ENCODE results near the gene KRTAP12-3.
"Not testable (repeated sequence)": the region's sequence is repeated elsewhere in the genome, so short reads cannot be mapped to it uniquely, and the experiment has no call there.

KRTAP12-3 gene, protein sequence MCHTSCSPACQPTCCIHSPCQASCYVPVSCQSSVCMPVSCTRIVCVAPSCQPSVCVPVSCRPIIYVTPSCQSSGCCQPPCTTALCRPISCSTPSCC

DNA sequence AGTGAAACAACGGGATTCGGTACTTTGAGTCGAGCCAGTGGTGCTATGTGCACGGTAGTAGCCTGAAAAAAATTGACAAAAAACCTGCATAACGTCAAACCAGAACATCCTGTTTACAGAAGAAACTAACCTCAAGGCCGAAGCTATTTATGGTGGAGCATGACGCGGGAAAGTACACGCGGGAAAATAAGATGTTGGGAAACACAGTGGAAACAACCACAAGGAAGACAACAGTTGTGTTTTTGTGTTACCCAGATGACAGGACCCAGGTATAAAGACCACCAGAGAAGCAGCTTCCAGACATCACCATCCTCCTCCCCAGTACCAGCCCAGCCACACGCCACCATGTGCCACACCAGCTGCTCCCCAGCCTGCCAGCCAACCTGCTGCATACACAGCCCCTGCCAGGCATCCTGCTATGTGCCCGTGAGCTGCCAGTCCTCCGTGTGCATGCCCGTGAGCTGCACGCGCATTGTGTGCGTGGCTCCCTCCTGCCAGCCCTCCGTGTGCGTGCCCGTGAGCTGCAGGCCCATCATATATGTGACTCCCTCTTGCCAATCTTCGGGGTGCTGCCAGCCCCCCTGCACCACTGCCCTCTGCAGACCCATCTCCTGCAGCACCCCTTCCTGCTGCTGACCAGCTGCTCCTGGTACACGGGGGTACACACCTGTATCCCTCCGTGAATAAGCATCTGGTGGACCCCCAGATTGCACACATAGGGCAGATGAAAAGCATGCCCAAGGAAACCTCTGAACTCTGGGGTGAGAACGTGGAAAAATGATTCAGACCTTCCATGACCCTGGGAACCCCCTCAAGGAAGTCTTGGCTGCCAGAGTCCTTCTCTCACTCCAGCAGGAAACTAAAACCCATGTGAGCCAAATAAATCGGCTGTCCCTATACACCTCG, at the start of gene KRTAP12-3:
TSS of gene KRTAP12-3 (plus strand) at position 298 of the 906 bp plus-strand sequence. CDS start at position 346, 48 bp downstream.
- no peak for DNase-seq (ENCODE audit: low read depth in 2 of 2, low spot score in 1 of 2)

DNA sequence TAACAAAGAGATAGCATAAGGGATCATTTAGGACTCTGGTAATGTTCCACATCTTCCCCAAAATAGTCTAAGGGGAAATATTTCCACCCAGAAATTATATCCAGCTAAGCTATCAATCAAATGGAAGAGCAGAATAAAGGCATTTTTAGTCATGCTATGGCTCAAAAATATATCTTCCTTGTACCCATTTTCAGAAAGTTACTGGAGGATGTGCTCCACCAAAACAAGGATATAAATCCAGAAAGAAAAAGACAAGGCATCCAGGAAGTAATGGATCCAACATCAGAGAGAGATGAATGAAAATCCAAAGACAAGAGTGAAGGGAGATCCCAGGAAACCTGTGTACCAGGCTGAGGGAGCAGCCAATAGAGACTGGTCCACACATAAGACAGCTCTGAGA, 48.5 kb upstream of the KRTAP12-3 start:
- DNase-seq (ENCODE audit: low read depth in 2 of 2, low spot score in 1 of 2) = no peak

DNA sequence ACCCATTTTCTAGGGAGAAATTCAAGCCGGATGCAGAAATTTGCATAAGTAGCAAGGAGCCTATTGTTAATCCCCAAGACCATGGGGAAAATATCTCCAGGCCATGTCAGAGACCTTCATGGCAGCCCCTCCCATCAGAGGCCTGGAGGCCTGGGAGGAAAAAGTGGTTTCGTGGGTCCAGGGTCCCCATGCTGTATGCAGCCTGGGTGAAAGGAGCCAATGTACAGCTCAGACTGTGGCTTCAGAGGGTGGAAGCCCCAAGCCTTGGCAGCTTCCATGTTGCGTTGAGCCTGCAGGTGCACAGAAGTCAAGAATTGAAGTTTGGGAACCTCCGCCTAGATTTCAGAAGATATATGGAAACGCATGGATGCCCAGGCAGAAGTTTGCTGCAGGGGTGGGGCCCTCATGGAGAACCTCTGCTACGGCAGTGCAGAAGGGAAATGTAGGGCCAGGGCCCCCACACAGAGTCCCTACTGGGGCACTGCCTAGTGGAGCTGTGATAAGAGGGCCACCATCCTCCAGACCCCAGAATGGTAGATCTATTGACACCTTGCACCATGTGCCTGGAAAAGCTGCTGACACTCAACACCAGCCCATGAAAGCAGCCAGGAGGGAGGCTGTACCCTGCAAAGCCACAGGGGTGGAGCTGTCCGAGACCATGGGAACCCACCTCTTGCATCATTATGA, 47.4 kb upstream of the KRTAP12-3 start:
- not testable (repeated sequence) for DNase-seq (ENCODE audit: low read depth in 2 of 2, low spot score in 1 of 2)

DNA sequence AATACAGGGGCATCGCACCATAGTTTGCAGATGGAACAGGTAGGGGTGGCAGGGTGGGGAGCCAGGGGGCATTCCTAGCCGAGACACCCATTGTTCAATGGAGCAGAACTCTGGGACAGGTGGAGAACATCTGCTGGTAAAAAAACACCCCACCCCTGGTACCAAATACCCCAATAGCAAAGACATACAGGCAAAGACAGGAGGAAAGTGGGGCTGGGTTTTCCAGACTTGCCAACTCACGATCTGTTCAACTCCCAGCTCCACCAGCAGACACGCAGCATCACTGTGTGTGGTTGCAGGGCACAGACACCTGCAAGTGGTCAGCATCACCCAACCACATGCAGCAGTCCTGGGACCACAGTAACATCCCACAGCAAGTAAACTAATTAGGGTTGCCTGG, 46.2 kb upstream of the KRTAP12-3 start:
- DNase-seq (ENCODE audit: low read depth in 2 of 2, low spot score in 1 of 2) = no peak

DNA sequence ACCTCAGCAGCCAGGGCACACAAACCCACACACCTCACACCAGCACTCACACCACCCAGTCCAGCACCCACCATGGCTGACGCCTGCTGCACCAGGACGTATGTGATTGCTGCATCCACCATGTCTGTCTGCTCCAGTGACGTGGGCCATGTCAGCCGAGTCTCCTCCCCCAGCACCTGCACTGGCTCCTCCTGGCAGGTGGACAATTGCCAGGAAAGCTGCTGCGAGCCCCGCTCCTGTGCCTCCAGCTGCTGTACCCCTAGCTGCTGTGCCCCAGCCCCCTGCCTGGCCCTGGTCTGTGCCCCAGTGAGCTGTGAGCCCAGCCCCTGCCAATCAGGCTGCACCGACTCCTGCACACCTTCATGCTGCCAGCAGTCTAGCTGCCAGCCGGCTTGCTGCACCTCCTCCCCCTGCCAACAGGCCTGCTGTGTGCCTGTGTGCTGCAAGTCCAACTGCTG, 45.7 kb upstream of the KRTAP12-3 start, which contains the start of gene KRTAP10-8:
TSS of gene KRTAP10-8 (plus strand) at position 51 of the 458 bp plus-strand sequence. CDS start at position 73, 22 bp downstream.
- no peak for DNase-seq (ENCODE audit: low read depth in 2 of 2, low spot score in 1 of 2)

DNA sequence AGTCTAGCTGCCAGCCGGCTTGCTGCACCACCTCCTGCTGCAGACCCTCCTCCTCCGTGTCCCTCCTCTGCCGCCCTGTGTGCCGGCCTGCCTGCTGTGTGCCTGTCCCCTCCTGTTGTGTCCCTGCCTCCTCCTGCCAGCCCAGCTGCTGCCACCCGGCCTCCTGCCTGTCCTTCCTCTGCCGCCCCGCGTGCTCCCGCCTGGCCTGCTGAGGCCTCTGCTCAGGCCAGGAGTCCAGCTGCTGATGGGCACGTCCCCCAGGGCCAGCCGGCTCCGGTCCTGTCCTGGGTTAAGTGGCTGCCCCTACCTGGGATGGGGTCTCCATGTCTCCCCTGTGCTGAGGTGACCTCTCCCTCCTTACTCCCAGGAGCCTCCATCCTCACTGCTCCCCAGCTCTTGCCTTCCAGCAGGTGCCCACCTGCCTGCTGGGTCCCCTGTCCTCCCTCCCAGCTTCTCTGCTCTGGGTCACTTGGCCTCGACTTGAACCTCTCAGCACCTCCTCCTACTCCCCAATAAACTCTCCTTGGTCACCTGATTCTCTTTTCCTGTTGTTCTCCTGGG, 45.0 kb upstream of the KRTAP12-3 start:
- DNase-seq (ENCODE audit: low read depth in 2 of 2, low spot score in 1 of 2) = no peak

DNA sequence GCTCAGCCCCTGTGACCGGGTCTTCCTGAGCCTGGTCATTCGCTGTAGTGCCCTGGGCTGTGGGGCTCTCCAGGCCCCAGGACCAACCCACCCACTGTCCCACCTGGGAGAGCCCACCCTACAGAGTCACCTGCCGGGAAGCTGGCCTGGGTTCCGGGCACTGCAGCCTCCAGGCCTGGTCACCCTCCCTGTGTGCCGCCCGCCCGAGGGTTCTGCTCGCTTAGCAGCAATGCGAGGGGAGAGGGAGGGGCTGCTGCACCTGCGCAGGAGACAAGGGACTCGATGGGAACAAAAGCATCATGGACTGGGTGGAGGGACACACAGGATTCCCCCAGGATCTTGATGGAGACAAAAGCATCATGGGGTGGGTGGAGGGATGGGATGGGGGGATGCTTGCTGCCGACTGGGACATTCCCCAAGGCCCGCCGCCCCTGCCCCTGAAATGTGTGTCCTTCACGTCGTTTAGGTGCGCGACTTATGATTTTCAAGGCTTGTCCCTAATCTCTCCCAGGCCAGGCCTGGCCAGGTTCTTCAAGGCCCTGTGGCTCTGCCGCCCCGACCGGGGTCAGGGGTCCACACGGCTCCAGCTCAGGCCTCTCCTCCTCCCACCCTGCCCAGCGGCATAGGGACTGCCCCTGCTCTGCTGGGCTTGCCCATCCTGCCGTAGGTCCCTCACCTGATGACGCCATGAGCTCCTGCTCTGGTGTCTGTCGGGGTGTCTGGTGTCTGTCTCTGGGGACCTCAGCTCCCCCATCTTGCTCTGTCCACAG, 44.2 kb upstream of the KRTAP12-3 start:
- no peak for DNase-seq (ENCODE audit: low read depth in 2 of 2, low spot score in 1 of 2)

DNA sequence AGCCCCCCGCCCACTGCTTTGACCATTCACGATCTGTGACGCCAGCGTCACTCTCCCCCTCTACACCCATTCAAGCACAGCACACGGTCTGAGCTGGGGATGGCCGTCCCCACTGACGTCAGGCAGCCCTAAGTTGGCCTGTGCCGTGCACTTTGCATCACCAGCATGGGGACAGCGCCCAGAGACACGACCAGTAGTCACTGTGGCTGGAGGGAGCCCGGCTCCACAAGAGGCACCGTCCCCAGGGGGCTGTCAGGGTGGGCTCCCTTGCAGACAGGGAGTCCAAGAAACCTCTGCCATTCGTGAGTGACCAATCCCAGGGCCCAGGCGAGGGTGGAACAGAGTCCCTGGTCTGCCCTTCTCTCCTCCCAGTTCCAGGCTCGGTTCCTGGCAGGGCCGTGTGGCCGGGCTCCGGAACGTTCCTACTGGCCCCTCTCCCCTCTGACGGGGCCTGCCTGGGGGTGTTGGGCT, 43.5 kb upstream of the KRTAP12-3 start:
- DNase-seq (ENCODE audit: low read depth in 2 of 2, low spot score in 1 of 2) = no peak

DNA sequence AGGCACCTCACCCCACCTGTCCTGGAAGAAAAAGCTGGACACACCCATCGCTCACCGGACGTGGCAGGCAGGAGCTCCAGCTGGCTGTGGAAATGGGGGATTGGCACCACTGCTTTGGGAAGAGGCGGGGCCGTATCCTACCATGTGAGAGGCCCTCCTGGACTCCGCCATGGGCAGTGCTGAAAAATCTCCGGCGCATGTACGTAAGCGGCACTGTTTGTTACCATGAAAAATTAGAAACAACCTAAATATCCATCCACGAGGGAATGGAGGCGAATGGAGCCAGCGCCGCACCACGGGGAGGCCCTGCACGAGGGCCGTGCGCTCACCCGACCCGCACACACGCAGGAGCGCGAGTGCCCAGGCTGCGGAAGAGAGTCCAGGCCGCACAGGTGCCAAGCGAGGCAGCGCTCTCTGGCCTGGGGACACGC, 42.8 kb upstream of the KRTAP12-3 start:
- DNase-seq (ENCODE audit: low read depth in 2 of 2, low spot score in 1 of 2) = no peak

DNA sequence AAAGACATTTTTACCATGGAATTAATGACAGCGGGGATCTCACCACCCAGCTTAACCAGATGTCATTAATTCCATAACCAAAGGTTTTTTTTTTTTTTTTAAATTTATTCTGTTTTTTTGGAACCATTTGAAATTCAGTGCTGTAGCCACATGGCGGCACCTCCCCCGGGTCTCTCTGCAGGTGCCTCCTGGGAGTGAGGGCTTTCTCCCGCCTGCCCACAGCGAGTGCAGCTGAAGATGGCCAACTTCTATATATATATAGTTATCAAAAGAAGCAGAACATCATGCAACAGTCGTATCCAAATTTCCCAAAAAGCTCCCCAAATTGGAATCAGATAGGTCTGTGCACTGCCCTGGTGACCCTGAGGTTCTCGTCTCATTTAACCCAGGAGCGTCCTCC, 42.3 kb upstream of the KRTAP12-3 start:
- DNase-seq (ENCODE audit: low read depth in 2 of 2, low spot score in 1 of 2) = no peak

DNA sequence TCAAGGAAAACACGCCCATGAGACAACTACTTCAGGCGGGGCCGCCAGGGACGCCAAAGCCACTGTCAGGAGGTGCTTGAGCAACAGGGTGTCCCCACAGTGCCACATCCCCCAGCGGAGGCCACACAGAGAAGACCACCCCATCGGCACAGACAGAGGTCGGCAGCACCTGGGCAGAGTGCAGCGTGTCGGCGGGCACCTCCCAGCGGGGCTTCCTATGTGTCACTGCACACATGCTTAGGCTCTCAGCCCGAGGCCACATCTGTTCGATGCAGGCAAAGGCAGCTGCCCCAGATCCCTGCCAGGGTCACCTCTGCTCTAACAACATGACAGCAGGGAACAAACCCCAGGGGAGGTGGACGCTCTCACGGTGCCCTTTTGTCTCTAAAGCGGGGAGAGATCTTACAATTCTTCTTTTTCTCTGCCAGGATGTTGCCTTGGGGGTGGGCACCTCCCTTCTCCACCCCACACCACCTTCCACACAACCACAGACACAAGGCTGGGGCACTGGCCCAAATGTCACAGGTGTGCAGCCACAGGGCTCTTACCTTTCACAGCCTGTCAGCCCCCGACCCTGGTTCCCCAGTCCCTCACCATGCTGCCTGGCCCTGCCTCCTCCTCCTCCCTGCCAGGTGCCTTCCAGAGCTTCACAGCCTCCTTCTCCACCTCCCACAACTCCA, 41.7 kb upstream of the KRTAP12-3 start:
- no peak for DNase-seq (ENCODE audit: low read depth in 2 of 2, low spot score in 1 of 2)

DNA sequence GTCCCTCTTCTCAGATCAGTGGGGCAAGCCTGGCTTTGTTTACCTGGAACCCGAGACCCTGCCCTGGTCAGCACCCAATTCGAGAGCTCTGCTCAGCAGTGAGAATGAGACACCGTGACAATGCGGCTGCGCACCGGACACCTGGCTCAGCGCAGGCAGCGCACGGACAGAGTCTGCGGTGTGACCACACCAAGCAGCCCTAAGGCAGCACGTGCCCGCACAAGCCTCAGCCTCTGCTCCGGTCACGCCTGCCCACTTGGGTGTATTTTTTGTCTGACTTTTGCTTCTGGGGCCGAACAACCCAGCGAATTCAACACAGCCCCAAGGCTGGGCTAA, 41.2 kb upstream of the KRTAP12-3 start:
- DNase-seq (ENCODE audit: low read depth in 2 of 2, low spot score in 1 of 2) = no peak

DNA sequence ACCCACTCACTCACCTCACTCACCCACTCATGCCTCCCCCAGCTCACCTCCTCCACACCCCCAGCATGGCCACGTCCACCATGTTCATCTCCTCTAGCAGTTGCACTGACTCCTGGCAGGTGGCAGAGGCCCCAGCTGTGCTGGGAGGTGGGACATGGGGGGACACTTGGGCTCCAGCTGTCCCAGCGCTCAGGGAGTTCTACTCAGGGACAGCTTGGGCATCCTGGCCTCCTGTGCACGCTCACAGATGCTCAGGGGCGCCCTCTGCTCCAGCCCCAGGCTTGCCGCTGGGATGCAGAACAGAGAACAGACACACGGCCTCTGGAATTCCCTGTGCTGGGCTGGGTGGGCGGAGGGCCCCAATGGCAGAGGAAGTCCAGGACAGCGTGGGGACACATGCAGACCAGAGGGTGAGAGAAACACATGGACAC, 40.6 kb upstream of the KRTAP12-3 start:
- no peak for DNase-seq (ENCODE audit: low read depth in 2 of 2, low spot score in 1 of 2)

DNA sequence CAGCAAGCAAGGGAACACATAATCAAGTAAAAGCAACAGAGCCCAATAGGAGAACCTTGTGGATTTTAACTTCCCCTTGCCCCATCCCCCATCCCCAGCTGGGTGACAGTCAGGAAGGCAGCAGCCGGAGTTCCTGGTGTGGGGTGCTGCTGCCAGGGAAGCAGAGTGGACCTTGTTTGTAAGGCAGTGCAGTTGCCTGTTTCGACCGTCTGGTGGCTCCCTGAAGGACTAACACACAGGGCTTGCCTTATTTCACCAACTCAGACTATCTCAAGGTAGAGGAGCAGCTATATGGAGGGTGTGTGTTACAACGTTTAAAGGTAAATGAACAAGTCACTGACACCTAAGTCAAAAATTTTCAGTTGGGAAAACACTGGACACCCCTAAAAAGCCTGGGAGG, 39.2 kb upstream of the KRTAP12-3 start:
- DNase-seq (ENCODE audit: low read depth in 2 of 2, low spot score in 1 of 2) = no peak

DNA sequence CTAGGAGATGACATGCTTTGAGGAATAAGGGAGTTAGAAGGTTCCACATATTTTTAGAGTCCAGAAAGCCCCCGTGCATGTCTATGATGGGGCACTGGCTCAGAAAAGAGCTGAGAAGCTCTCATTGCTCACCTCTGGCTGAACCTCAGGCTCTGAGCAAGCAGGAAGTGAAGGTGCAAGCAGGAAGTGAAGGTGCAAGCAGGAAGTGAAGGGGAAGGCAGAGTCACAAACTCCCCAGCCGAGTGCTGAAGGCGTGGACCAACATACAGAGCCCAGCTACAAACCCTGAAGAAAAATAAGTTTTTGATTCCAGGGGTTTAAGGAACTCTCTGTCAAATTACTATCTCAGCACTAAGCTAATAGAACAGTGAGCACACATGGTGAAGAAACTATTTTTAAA, 38.8 kb upstream of the KRTAP12-3 start:
- DNase-seq (ENCODE audit: low read depth in 2 of 2, low spot score in 1 of 2) = peak; percentile 31 to 38

DNA sequence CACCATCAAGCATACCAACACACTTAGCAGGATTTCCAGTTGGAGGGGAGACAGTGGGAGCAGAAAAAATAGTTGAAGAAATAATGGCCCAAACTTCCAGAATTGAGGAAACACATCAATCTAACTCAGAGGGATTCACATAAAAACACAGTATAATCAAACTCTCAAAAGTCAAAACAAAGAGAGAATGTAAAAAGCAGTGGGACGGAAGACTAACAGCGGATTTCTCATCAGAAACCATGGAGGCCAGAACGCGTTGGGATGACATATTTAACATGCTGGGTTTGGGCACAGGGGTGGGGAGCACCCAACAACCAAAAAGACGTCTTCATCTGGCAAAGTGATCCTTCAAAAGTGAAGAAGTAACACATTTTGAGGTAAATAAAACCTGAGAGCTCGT, 37.8 kb upstream of the KRTAP12-3 start:
- no peak for DNase-seq (ENCODE audit: low read depth in 2 of 2, low spot score in 1 of 2)

DNA sequence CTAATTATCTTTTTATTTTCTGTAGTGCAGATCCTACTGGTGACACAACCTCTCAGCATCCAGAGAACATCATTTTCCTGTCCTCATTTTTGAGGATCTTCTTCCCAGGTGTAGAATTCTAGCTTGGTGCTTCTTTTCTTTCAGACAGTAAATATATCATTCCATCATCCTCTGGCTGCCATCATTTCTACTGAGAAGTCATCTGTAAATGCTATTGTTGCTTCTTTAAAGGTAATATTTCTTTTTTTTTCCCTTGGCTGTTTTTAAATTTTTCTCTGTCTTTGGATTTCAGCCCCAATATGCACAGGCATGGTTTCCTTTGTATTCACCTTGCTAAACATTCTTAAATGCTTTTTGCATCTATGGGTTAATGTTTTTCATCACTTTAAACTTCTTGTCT, 34.2 kb upstream of the KRTAP12-3 start:
- DNase-seq (ENCODE audit: low read depth in 2 of 2, low spot score in 1 of 2) = no peak

DNA sequence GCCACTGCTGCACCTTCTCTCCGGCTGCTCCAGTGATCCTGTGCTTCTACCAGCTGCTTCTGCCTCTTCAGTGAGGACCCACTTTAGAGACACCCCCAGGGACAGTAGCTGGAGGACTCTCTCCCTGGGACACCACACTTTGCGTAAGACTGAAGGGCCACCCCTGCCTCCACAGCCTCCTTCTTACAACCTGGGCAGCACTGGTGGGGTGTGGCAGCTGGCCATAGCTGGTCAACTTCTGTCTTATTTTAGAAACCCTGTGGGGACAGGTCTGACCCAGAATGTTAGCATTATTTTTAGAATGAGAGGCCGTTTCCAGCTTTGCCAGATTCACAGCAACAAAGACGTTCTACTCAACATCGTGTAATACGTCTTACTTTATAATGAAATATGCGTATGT, 32.0 kb upstream of the KRTAP12-3 start:
- no peak for DNase-seq (ENCODE audit: low read depth in 2 of 2, low spot score in 1 of 2)

DNA sequence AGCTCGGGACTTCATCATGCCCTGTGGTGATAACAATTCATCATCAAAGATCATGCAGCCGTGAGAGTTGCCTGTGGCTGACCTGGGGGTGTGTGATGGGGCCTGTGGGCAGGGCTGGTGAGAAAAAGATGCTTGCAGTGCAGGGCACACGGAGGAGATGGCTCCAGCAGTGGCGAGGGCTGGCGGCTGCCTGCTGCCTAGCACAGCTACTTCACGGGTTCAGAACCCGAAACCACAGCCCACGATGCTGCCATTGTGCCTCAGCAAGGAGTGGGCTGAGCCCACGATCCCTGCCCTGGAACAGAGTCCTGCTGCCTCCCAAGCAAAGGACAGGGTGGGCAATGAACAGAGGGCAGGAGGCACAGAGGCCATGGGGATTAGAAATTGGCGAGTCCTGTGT, 31.5 kb upstream of the KRTAP12-3 start:
- no peak for DNase-seq (ENCODE audit: low read depth in 2 of 2, low spot score in 1 of 2)

DNA sequence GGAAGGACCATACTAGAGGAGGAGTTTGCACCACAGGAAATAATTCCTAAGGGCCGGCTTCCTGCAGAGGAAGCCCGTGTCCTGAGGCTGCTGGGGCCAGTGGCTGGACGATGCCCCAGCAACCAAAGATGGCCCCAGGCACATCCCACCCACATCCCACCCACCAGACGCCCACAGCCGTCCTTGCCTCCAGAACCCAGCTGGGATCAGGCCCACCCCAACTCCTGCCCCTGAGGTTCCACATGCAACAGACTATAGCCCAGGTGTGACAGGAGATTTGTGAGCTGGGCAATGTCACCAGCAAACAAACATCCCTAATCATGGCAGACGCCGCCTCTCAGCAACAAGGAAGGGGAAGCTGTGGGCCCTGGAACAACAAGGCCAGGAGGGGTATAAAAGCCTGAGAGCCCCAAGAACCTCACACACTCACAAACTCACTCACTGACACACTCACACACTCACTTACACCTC, 31.0 kb upstream of the KRTAP12-3 start, which contains the start of gene KRTAP10-9:
TSS of gene KRTAP10-9 (plus strand) at position 421 of the 471 bp plus-strand sequence. CDS start 79 bp downstream, outside the sequence.
- DNase-seq (ENCODE audit: low read depth in 2 of 2, low spot score in 1 of 2) = no peak
